ENCODE measurements around the gene CLPSL1.

CLPSL1 gene

DNA sequence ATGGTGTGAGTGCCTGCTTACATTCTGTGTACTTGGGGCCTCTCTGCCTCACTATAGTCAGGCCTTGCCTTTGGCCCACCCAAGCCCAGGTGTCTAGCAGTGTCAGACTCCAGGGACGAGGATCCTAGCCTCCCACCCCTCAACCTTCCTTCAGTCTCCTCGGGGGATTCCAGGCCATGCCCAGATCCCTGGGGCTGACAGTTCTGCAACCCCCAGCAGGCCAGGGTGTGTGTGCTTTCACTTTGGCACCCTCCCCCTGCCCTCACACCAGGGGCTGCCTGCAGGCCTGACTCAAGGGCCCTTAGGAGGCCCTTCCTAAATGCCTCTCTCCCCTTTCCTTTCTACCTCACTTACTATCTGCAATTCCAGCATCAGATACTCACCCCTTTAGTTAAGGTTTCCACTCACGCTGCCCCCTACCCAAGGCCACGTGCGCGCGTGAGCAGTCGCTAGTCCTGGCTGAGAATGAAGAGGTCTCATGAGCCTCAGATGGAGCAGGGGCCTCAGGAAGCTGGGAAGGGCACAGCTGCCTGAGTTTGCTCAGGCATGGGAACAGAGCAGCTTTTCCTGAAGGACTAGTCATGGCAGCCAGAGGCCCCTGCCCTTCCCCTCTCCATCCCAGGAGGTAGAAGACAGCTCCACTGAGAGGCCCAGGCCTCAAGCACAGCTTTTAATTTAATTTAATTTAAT lies 17.2 kb downstream of the CLPSL1 start:
- no peak for DNase-seq (ENCODE audit: low read depth)

DNA sequence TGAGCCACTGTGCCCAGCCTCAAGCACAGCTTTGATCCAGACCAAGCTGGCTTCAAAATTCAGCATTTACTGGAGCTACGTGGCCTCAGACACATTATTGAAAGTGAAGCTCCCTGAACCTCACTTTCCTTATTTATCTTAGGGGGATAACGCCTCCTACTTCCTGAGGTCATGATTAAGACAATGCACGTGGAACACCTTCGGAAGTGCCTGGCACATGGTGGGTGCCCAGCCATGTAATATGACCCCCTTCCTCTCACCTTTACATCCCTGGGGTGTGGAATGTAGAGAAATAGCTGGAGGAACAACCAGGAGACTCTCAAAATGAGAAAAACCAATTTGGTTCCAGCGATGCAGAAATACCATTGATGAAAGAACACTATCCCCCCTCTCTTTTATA lies 17.9 kb downstream of the CLPSL1 start:
- no peak for DNase-seq (ENCODE audit: low read depth)

DNA sequence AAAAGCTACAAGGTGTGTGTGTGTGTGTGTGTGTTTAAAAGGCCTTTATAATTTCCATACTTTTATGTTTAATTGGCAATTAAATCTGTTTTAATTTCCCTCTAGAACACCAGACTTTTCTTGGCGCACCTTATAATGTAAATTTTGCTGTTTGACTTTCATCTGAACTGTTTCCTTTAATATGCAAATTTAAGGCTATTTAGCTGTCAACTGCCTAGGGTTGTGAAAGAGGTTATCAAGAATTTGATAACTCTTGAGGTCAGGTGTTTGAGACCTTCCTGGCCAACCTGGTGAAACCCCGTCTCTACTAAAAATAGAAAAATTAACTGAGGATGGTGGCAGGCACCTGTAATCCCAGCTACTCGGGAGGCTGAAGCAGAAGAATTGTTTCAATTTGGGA lies 20.3 kb downstream of the CLPSL1 start:
- no peak for DNase-seq (ENCODE audit: low read depth)

DNA sequence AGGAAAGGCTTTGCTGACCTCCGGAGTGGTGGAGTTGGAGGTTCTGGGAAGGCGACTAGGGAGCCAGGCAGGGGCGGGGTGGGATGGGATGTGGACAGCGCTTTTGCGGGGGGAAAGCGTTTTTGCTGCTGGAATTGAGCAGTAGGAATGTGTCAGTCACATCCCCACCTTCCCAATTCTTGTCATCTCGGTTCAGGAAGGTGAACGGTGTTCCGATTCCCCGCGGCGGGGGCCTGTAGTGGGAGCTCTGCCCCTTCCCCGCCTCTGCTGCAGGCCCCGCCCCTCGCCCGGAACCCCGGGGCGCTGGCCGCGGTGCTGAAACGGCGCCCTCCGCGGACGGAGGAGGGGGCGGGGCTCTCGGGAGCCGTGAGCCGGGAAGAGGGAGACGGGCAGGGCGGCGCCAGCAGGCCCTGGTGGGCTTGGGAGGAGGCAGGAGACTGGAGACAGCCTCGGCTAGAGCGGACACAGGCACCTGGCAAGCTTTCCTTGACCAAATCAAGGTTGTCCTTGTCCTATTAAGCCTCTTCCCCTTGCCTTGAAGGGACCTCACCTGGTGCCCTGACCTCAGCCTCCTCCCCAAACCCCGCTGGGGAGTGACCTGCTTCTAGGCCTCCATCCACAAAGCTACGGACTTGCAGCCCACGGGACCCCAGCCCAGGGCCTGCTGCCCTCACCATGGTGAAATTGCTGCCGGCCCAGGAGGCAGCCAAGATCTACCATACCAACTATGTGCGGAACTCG lies 24.3 kb downstream of the CLPSL1 start, which contains the start of gene LHFPL5:
Gene LHFPL5 (plus strand): TSS at position 357 of the 741 bp plus-strand sequence. CDS start 319 bp downstream, at position 676.
- peak; percentile 16 for DNase-seq (ENCODE audit: low read depth)

DNA sequence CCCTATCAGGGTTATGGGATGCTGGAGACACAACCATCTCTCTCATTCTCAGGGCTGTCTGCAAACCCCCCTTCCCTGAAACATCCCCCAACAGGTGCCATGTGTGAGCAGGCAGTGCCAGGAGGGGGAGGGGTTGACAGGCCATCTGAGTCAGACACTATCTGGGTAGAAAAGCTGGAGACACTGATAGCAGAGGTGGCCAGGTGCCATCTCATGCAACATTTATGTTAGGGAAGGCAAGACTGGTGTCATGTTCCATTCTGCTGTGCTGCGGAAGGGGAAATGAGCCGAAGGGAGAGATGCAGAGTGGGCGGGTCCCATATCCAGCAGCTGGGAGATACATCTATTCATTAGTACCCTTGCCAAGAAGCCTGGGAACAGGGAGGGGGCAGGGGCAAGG lies 27.9 kb downstream of the CLPSL1 start:
- no peak for DNase-seq (ENCODE audit: low read depth)

DNA sequence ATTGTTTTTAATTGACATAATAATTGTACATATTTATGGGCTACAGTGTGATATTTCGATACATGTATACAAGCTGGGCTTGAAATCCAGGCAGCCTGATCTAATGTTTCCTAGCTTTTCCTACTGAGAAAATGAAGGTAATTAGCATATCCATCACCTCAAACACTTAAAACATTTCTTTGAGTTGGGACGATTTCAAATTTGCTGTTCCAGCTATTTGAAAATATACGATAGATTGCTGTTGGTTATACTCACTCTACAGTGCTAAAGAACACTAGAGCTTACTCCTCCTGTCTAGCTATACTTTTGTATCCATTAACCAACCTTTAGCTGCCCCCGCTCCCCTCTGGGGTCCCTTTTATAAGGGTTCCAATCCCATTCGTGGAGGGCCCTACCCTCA lies 29.0 kb downstream of the CLPSL1 start:
- DNase-seq (ENCODE audit: low read depth): no peak

DNA sequence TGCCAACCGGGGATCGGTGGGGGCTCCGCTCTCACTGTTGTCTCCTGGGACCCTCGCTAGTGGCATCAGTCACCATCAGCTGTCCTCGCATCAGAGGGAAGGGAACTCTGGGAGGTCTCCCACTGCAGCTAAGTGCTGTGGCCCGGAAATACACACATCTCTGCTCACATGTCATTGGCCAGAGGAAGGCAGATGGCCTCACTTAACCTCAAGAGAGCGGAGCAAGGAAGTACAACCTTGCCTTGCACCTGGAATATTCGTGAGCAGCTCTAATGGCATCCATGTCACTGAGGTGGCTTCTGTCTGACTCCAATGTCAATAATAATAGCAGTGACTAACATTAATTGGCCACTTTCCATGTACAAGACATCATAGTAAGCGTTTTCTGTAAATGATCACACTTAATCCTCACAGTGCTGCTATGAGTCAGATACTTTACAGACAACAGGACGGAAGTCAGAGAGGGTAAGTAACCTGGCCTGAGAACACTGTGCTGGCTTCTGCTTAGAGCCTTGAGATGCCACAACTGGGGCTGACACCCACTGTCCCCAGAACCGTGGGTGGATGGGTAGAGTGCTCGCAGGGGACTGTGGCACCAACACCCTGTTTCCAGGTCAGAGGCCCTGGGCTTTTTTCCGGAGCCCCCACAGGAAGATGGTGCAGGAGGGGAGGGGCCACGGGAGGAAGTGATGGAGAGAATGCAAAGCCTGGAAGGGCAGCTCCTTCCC lies 30.3 kb downstream of the CLPSL1 start:
- DNase-seq (ENCODE audit: low read depth): no peak

DNA sequence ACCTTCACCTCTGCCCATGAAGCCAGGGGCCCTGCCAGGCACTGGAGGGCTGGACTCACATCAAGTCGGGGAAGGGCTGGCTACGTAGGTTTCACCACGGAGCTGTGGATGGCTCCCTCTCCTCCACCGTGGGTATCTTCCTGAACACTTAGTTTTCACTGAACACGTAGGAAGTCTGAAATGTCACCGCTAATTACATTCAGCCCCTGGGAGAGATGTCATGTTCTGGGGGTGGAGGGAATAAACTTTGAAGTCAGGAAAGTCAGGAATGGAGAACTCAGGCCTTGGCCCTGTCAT lies 30.8 kb downstream of the CLPSL1 start:
- no peak for DNase-seq (ENCODE audit: low read depth)

DNA sequence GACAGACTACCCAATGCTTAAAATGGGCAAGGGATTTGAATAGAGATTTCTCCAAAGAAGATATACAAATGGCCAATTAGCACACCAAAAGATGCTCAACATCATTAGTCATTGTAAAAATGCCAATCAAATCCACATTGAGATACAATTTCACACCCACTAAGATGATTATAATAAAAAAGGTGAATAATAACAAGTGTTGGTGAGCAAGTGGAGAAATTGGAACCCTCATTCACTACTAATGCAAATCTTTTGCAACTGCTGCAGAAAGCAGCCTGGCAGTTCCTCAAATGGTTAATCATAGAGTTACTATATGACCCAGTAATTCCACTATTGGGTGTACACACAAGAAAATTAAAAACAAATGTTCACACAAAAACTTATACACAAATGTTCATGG lies 36.7 kb downstream of the CLPSL1 start:
- no peak for DNase-seq (ENCODE audit: low read depth)

DNA sequence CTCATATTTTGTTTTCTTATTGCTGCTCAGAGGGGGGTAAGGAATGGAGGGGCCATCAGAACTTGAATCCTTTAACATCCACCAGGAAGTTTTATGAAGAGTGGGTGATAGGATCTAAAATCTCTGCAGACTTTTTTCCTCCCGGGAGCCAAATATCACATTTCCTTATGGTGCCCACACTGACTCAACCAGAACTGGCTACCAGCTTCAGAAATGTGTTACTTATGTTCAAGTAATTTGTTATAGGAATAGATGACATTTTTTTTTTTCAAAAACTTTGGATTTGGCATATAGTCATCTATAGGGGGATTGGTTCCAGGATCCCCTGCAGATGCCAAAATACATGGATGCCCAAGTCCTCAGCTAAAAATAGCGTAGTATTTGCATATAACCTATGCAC lies 42.8 kb downstream of the CLPSL1 start:
- DNase-seq (ENCODE audit: low read depth): no peak

DNA sequence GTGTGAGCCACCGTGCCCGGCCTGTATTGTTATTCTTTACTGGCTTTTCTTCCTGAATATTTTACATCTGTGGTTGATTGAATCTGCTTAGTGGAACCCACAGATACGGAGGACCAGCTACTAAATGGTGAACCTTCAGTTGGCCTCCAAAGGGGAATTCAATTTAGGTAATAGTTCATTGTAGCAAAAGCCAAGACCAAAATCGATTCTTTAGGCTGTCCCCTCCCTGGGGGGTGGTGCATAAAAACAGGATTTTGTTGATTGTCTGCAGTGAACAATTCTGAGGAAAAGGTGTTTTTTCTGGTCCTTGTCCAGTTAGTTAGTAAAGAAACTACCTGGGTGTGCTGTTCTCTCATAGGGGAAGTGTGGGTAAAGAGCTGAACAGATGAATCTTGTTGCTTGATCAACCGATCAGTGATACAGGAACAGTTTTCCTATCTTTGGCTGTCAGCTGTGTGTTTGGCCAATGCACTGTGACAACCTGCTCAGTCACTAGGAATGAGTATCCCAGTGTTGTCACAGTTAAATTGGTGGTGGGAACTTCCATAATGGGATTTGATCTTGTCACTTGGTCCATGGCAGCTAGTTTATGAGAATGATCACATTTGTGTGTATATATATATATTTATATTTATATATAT lies 43.9 kb downstream of the CLPSL1 start:
- no peak for DNase-seq (ENCODE audit: low read depth)

DNA sequence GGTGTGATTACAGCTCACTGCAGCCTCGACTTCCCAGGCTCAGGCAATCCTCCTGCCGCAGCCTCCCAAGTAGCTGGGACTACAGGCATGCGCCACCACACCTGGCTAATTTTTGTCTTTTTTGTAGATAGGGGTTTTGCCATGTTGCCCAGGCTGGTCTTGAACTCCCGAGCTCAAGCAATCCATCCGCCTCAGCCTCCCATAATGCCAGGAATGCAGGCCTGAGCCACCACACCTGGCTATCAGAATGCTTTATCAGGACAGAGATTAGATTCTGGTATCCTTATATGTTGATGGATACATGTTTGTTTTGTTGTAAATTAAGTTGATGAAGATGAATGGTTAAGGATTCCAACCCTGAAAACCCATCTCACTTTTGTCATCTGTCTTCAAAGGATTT lies 48.5 kb downstream of the CLPSL1 start:
- no peak for DNase-seq (ENCODE audit: low read depth)

DNA sequence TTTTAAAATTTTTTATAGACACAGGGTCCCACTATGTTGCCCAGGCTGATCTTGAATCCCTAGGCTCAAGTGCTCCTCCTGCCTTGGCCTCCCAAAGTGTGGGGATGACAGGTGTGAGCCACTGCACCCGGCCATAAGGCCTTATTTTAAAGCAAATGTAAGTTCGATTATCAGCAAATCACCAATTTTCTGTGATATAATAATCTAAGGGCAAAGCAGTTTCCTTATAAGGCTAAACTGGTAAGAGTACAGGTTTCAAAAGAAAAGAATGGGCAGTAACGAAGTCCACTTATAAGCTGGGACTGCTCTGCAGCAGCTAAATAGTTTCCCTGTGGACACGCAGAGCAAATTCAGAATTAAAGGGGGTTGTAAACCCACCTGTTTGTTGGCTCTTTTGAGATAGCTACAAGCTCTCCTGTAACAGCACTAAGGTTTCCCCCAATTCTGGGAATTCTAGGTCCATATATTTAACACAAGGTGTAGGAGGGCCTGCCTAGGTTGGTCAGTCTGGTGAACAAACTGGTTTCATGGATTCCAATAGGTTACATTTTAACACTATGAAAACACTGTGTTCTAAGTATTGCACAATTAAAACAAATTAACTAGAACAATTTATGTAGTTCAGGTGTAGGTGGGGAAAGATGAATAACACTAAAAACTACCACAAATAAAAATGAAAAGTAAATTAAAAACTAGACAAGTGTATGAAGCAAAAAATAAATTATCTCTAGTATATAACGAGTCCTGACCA lies 50.6 kb downstream of the CLPSL1 start:
- no peak for DNase-seq (ENCODE audit: low read depth)

DNA sequence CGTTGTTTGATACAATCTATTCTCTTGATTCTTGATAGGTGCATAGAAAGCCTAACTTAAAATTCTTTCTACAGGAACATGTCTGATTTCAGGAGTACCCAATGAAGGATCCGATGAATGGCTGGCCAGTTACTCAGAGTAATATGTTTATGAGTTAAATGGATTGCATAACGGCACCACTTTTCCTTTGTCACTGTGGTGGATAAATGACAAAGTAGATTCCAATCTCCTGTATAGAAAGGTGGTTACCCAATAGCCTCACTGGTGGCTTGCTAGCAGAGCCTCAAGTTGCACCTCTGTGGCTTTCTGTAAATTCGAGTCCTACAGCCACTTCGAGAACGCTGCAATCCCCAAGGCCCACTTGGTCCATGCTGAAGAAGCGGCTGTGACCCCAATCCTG lies 52.7 kb downstream of the CLPSL1 start:
- no peak for DNase-seq (ENCODE audit: low read depth)
